C4-2B (cell line): ENCODE results near the gene USP43.

ENCODE experiments used
- CTCF ChIP-seq: fragments of 450-650 bp; conservative IDR thresholded peaks from 2 replicates; pipeline ENCODE4 v1.5.1; 2017; ENCODE audit warnings: mild to moderate bottlenecking
- ZFX ChIP-seq: fragments of 450-650 bp; IDR thresholded peaks from 2 replicates; pipeline ENCODE4 v1.6.1; 2017

GRCh38 chr17:9677411-9677810 lies 32.1 kb downstream of the USP43 start:
- TF ChIP-seq CTCF = no peak
- no peak for TF ChIP-seq ZFX
